ENCODE measurements around the gene TMEM163.

The TMEM163 gene

GRCh38 chr2:134416018-134416417 lies 302.8 kb downstream of the TMEM163 start:
- H3K4me3 ChIP-seq (ENCODE audit: low read depth in 1 of 2, low read length in 2 of 2) = no peak overlapping the region
- H3K27ac ChIP-seq (ENCODE audit: low read depth, low read length) = no peak overlapping the region
- H3K4me1 ChIP-seq (ENCODE audit: insufficient read depth, low read length) = peaks cover 8% of the 10 kb centered on the region
- H3K27me3 ChIP-seq (ENCODE audit: control insufficient read depth in 1 of 2, insufficient read depth in 2 of 2, low read length in 2 of 2) = no peaks in the 10 kb centered on the region
- H3K9me3 ChIP-seq (ENCODE audit: low read length) = no peaks in the 10 kb centered on the region
- peaks cover 6% of the 10 kb centered on the region for H3K36me3 ChIP-seq (ENCODE audit: insufficient read depth, low read length)
- H3K9ac ChIP-seq (ENCODE audit: low read length) = no peak overlapping the region

DNA sequence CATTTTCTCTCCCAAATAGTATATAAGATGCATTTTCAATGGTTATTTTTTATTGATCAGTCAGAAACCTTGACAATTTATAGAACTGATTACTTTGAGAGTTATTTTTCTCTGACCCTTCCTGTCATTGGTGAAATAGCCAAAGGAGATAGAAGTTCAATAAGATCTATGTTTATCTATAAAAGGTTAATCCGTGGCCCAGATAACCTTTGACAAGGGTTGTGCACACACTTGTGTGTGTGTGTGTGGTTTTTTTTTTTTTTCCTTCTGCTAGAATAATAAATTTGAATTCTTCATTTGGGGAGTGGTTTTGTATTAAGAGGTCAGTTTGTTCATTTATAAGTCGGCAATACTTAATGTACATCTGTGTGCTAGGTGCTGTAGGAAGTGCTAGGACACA lies 304.9 kb downstream of the TMEM163 start:
- no peak overlapping the region for H3K4me3 ChIP-seq (ENCODE audit: low read depth in 1 of 2, low read length in 2 of 2)
- H3K36me3 ChIP-seq (ENCODE audit: insufficient read depth, low read length) = peaks cover 6% of the 10 kb centered on the region
- no peaks in the 10 kb centered on the region for H3K9me3 ChIP-seq (ENCODE audit: low read length)
- H3K4me1 ChIP-seq (ENCODE audit: insufficient read depth, low read length) = peaks cover 8% of the 10 kb centered on the region
- H3K9ac ChIP-seq (ENCODE audit: low read length) = no peak overlapping the region
- no peak overlapping the region for H3K27ac ChIP-seq (ENCODE audit: low read depth, low read length)
- no peaks in the 10 kb centered on the region for H3K27me3 ChIP-seq (ENCODE audit: control insufficient read depth in 1 of 2, insufficient read depth in 2 of 2, low read length in 2 of 2)

DNA sequence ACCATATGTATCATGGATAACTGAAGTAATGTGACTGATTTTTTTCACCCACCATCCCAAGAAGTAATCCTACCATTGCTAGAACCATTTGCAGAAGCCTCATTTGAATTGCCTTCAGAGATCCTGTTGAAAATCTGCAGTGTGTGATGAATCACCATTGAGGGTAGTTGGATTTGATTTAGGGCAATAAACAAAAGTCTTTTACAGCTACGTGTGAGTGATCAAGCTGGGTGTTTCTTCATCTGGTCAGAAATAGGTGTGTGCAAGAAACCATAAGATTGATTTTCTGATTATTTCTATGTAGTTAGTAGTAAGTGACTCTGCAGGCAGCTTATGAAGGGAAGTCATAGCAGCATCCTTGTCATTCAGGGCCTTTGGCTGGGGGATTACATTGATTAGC lies 305.4 kb downstream of the TMEM163 start:
- Histone ChIP-seq H3K9me3 (ENCODE audit: low read length) (no peaks in the 10 kb centered on the region), H3K36me3 (ENCODE audit: insufficient read depth, low read length) (peaks cover 2% of the 10 kb centered on the region), H3K9ac (ENCODE audit: low read length) (no peak overlapping the region), H3K4me3 (ENCODE audit: low read depth in 1 of 2, low read length in 2 of 2) (no peak overlapping the region), H3K27ac (ENCODE audit: low read depth, low read length) (no peak overlapping the region), H3K27me3 (ENCODE audit: control insufficient read depth in 1 of 2, insufficient read depth in 2 of 2, low read length in 2 of 2) (no peaks in the 10 kb centered on the region), H3K4me1 (ENCODE audit: insufficient read depth, low read length) (peaks cover 8% of the 10 kb centered on the region)

DNA sequence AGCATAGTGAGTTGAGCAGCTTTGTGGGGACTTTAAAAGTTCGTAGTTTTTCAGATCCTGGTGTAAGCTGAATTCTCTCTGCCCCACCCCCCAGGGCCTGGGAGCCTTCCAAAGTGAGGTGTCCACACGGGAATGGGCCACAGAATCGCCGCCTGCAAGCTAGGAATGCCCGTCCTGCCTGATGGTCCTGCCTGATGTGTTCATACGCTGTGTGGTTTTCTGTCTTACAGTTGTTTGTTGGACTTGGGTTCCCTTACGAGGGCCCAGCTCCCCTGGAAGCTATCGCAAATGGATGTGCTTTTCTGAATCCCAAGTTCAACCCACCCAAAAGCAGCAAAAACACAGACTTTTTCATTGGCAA lies 306.2 kb downstream of the TMEM163 start:
- Histone ChIP-seq H3K4me3 (ENCODE audit: low read depth in 1 of 2, low read length in 2 of 2) (no peak overlapping the region), H3K9ac (ENCODE audit: low read length) (no peak overlapping the region), H3K27ac (ENCODE audit: low read depth, low read length) (no peak overlapping the region), H3K27me3 (ENCODE audit: control insufficient read depth in 1 of 2, insufficient read depth in 2 of 2, low read length in 2 of 2) (no peaks in the 10 kb centered on the region), H3K9me3 (ENCODE audit: low read length) (no peaks in the 10 kb centered on the region), H3K36me3 (ENCODE audit: insufficient read depth, low read length) (no peaks in the 10 kb centered on the region), H3K4me1 (ENCODE audit: insufficient read depth, low read length) (peaks cover 8% of the 10 kb centered on the region)

GRCh38 chr2:134411828-134412638 lies 306.8 kb downstream of the TMEM163 start:
- Histone ChIP-seq H3K9me3 (ENCODE audit: low read length) (no peaks in the 10 kb centered on the region), H3K27me3 (ENCODE audit: control insufficient read depth in 1 of 2, insufficient read depth in 2 of 2, low read length in 2 of 2) (no peaks in the 10 kb centered on the region), H3K4me1 (ENCODE audit: insufficient read depth, low read length) (peaks cover 8% of the 10 kb centered on the region), H3K4me3 (ENCODE audit: low read depth in 1 of 2, low read length in 2 of 2) (no peak overlapping the region), H3K27ac (ENCODE audit: low read depth, low read length) (peak overlapping the region; percentile 21), H3K9ac (ENCODE audit: low read length) (no peak overlapping the region), H3K36me3 (ENCODE audit: insufficient read depth, low read length) (no peaks in the 10 kb centered on the region)

DNA sequence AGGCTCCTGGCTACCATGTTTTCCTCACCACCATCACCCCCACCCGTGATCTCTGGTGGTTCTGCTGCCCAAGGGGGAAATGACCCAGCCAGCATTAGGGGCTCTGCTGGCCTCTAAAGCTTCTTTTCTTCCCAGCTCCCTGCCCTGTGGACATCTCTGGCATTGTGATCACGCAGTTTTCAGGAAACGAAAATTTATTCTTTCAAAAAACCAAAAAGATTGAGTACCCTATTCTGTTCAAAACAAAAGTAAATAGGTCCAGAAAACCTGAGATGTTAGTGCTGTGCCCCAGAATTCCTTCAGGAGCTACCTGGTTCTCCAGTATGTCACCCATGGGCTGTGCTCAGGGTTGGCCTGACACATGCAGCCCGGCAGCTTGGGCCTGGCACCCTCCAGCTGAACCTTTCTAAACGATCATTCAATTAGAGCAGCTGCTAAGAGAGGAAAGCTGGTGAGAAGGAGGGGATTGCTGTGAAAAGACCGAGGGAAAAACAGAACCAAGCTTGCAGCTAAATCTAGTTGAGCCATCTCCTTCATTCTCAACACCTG lies 307.4 kb downstream of the TMEM163 start:
- peak overlapping the region; percentile 21 for H3K27ac ChIP-seq (ENCODE audit: low read depth, low read length)
- H3K36me3 ChIP-seq (ENCODE audit: insufficient read depth, low read length) = no peaks in the 10 kb centered on the region
- no peaks in the 10 kb centered on the region for H3K27me3 ChIP-seq (ENCODE audit: control insufficient read depth in 1 of 2, insufficient read depth in 2 of 2, low read length in 2 of 2)
- H3K9me3 ChIP-seq (ENCODE audit: low read length) = no peaks in the 10 kb centered on the region
- peaks cover 8% of the 10 kb centered on the region for H3K4me1 ChIP-seq (ENCODE audit: insufficient read depth, low read length)
- no peak overlapping the region for H3K4me3 ChIP-seq (ENCODE audit: low read depth in 1 of 2, low read length in 2 of 2)
- H3K9ac ChIP-seq (ENCODE audit: low read length) = no peak overlapping the region

GRCh38 chr2:134410831-134411231 lies 308.0 kb downstream of the TMEM163 start:
- Histone ChIP-seq H3K9me3 (ENCODE audit: low read length) (no peaks in the 10 kb centered on the region), H3K4me3 (ENCODE audit: low read depth in 1 of 2, low read length in 2 of 2) (no peak overlapping the region), H3K36me3 (ENCODE audit: insufficient read depth, low read length) (no peaks in the 10 kb centered on the region), H3K9ac (ENCODE audit: low read length) (no peak overlapping the region), H3K27me3 (ENCODE audit: control insufficient read depth in 1 of 2, insufficient read depth in 2 of 2, low read length in 2 of 2) (no peaks in the 10 kb centered on the region), H3K4me1 (ENCODE audit: insufficient read depth, low read length) (peaks cover 8% of the 10 kb centered on the region), H3K27ac (ENCODE audit: low read depth, low read length) (no peak overlapping the region)

- Histone ChIP-seq H3K36me3 (ENCODE audit: insufficient read depth, low read length) (no peaks in the 10 kb centered on the region), H3K9me3 (ENCODE audit: low read length) (no peaks in the 10 kb centered on the region), H3K27me3 (ENCODE audit: control insufficient read depth in 1 of 2, insufficient read depth in 2 of 2, low read length in 2 of 2) (no peaks in the 10 kb centered on the region), H3K4me3 (ENCODE audit: low read depth in 1 of 2, low read length in 2 of 2) (no peak overlapping the region), H3K4me1 (ENCODE audit: insufficient read depth, low read length) (peaks cover 8% of the 10 kb centered on the region), H3K27ac (ENCODE audit: low read depth, low read length) (no peak overlapping the region), H3K9ac (ENCODE audit: low read length) (no peak overlapping the region)
Observed at GRCh38 chr2:134410006-134410405, 308.8 kb downstream of the TMEM163 start.

GRCh38 chr2:134408791-134409190 lies 310.0 kb downstream of the TMEM163 start:
- no peaks in the 10 kb centered on the region for H3K27me3 ChIP-seq (ENCODE audit: control insufficient read depth in 1 of 2, insufficient read depth in 2 of 2, low read length in 2 of 2)
- H3K4me3 ChIP-seq (ENCODE audit: low read depth in 1 of 2, low read length in 2 of 2) = no peak overlapping the region
- no peak overlapping the region for H3K9ac ChIP-seq (ENCODE audit: low read length)
- no peaks in the 10 kb centered on the region for H3K36me3 ChIP-seq (ENCODE audit: insufficient read depth, low read length)
- peaks cover 8% of the 10 kb centered on the region for H3K4me1 ChIP-seq (ENCODE audit: insufficient read depth, low read length)
- H3K9me3 ChIP-seq (ENCODE audit: low read length) = no peaks in the 10 kb centered on the region
- no peak overlapping the region for H3K27ac ChIP-seq (ENCODE audit: low read depth, low read length)

GRCh38 chr2:134408386-134408785 lies 310.4 kb downstream of the TMEM163 start:
- H3K4me1 ChIP-seq (ENCODE audit: insufficient read depth, low read length) = peaks cover 8% of the 10 kb centered on the region
- H3K9ac ChIP-seq (ENCODE audit: low read length) = no peak overlapping the region
- no peaks in the 10 kb centered on the region for H3K27me3 ChIP-seq (ENCODE audit: control insufficient read depth in 1 of 2, insufficient read depth in 2 of 2, low read length in 2 of 2)
- no peaks in the 10 kb centered on the region for H3K36me3 ChIP-seq (ENCODE audit: insufficient read depth, low read length)
- no peak overlapping the region for H3K27ac ChIP-seq (ENCODE audit: low read depth, low read length)
- no peaks in the 10 kb centered on the region for H3K9me3 ChIP-seq (ENCODE audit: low read length)
- H3K4me3 ChIP-seq (ENCODE audit: low read depth in 1 of 2, low read length in 2 of 2) = no peak overlapping the region

DNA sequence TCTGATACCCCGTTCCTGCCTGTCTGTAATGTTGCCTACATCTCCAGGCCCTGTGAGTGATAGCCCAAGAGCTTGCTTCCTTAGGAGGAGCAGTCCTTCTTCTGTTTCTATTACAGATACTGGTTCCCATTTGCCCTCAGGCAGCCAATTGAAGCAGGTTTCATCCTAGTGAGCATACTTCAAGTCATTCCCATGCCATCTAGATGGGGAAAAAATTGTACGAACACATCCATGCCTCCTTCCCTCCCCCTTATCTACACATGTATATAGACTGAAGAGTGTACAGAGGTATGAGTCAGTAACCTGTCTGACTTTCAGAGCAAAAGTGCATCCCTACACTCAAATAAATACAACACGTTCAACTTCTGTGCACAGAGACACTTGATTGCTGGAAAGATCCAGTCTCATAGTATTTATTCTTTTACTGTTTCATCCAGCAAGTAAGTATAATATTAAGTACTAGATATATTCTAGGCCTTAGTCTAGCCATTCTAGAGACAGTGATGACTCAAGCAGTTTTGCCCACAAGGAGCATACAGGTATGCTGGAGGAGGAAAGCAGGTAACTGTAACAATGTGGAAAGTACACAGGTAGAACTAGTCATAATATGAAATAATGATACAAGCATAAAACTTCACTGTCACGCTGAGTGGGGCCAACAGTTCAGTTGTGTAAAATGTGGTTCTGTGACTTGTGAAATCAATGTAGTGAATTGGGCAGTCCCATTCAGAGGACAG lies 311.5 kb downstream of the TMEM163 start:
- H3K4me1 ChIP-seq (ENCODE audit: insufficient read depth, low read length) = peaks cover 7% of the 10 kb centered on the region

More for the DNA sequence above, 311.5 kb downstream of the TMEM163 start:
- Histone ChIP-seq H3K9me3 (ENCODE audit: low read length) (no peaks in the 10 kb centered on the region), H3K9ac (ENCODE audit: low read length) (no peak overlapping the region), H3K27me3 (ENCODE audit: control insufficient read depth in 1 of 2, insufficient read depth in 2 of 2, low read length in 2 of 2) (no peaks in the 10 kb centered on the region), H3K36me3 (ENCODE audit: insufficient read depth, low read length) (no peaks in the 10 kb centered on the region), H3K4me3 (ENCODE audit: low read depth in 1 of 2, low read length in 2 of 2) (no peak overlapping the region), H3K27ac (ENCODE audit: low read depth, low read length) (no peak overlapping the region)

All from muscle layer of colon (tissue), 2 donors.